Limb (tissue), 2 donors: ENCODE data around the gene SPANXN2.
"Not testable (repeated sequence)": the region's sequence is repeated elsewhere in the genome, so short reads cannot be mapped to it uniquely, and the experiment has no call there.

Experiments used
- DNase-seq, 2 donors: peaks; one replicate each; pipeline ENCODE4 v3.0.0-alpha.2; 2016; ENCODE audit errors: extremely low spot score in 2 of 2

SPANXN2 gene, protein sequence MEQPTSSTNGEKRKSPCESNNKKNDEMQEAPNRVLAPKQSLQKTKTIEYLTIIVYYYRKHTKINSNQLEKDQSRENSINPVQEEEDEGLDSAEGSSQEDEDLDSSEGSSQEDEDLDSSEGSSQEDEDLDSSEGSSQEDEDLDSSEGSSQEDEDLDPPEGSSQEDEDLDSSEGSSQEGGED

DNA sequence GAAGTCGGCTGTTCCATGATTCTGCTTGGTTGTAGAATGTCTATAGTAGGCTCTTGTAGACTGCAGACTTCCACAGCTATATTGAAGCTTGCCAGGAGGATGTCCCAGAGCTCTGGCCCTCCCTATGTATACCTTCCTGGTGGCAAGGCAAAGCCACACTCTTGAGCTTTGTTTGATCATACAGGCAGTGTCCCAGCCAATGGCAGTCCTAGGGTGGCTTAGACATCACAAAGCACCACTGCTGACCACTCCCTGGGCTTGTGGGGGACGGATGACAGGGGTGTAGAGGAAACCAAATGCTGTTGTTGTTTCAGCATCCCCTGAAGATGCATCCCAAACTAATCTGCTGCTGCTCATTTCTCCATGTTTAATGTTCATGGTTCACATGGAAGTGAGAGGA lies at the start of gene SPANXN2:
Gene SPANXN2 (minus strand): TSS at position 101 of the 400 bp plus-strand sequence. CDS start 84 bp downstream, at position 17.
- DNase-seq: not testable (repeated sequence)

GRCh38 chrX:143768976-143769375 lies 48.4 kb upstream of the SPANXN2 start:
- no peak for DNase-seq

- not testable (repeated sequence) for DNase-seq
Measured at GRCh38 chrX:143767789-143768188, 47.2 kb upstream of the SPANXN2 start.

DNA sequence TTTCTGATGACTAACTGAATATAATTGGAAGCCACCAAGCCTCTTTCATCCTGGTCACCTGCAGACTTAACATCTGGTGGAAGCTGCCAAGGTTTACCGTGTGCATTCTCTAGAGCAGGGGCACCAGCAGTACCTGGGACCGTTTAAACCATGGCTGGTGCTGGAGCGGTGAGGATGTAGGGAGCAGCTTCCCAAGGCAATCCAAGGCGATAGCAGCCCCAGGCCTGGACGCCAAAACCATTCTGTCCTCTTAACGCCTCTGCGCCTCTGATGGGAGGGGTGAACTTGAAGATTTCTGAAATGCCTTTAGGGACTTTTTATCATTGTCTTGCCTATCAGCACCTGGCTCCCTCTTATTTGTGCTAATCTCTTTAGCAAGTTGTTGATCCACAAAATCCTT lies 37.3 kb upstream of the SPANXN2 start:
- no peak for DNase-seq

DNA sequence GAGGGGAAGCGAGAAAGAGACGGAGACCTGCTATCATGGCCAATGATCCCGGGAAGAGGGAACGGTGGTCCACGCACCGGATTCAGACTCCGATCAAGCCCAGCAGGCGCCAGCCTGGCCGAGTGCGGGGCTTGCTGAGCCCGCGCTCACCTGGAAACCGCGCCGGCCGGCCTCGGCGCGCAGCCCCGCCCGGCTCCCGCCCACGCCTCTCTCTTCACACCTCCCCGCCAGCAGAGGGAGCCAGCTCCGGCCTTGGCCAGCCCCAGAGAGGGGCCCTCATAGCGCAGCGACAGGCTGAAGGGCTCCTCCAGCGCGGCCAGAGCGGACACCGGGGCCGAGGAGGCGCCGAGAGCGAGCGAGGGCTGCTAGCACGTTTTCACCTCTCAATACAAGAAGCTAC lies 36.8 kb upstream of the SPANXN2 start:
- no peak for DNase-seq

DNA sequence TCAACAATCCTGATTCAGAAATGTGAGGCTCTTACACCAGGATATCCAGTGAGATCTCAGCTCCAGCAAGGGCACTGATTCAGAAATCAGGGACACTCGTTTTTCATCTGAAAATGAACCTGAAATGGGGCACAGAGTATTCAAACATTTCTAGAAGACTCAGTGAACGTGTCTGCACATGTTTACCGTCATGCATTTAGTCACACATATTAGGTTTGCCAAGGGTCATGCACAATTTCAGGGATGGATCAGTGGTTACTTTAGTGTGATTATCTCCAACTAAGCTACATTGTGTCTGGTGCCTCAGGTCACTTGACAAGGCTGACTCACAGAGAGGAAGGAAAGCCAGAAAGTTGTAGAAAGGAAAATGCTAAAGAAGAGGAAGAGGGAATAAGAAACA lies 33.6 kb upstream of the SPANXN2 start:
- DNase-seq: no peak

DNA sequence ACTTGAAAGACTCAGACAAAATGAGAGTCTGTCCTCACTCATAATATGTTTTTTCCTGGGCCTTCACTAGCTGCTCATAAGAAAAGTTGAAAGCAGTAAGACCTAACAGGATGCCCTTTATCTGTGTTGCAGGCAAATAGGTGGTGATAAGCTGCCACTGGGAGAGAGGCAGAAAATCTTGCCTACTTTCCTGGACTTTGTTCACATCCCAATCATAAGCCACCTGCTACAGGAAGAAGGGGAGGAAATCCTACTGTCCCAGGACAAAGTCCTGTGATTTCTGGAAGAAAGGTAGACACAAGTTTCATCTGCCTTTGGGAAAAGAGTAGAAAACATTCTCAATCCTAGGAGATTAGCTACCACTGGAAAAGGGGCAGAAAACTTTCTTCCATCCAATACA lies 13.3 kb upstream of the SPANXN2 start:
- DNase-seq: no peak

DNA sequence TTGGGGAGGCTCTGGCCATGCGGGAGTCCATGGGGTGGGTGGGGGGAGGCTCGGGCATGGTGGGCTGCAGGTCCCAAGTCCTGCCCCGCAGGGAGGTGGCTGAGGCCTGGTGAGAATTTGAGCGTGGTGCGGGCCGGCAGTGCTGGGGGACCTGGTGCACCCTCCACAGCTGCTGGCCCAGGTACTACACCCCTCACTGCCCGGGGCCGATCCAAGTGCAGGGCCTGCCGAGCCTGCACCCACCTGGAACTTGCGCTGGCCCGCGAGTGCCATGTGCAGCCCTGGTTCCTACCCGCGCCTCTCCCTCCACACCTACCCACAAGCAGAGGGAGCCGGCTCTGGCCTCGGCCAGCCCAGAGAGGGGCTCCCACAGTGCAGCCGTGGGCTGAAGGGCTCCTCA lies 5.7 kb upstream of the SPANXN2 start:
- no peak for DNase-seq

GRCh38 chrX:143701460-143701859 lies 19.1 kb downstream of the SPANXN2 start:
- no peak for DNase-seq

DNA sequence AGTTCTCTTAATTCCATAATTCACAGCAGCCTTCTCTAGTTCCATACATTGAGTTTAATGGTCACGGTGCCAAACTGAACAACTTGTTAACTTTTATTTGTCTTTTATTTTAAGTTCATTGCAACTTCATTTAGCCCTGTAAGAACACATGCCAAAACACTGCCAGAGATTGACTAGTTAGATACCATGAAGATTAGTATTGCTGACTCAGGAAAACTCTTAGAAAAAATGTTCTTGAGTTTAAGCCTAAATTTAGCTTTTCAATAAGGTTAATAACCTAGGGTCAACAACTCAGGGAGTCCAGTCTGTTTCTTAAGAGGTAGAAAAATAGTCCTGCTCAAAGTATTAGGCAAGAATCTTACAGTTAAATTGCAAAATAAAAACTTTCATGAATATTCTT lies 25.7 kb downstream of the SPANXN2 start:
- no peak for DNase-seq

DNA sequence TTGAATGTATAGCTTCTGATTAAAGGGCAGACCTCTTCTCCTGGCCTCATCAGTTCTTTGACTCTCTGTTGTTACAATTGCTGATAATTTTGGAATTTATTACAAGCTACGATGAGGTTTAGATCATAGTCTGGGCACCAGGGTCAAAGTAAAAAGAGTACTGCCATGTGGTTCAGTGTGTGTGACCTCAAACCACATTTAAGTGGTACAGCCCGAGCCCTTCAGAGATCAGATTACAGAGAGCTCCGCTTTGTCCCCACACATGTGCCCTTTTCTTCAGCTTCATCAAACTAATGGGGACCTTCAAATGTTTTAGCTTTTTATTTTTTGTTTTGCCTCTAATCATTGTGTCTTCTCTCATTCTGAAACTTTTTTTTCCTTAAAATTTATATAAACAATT lies 37.1 kb downstream of the SPANXN2 start:
- no peak for DNase-seq

DNA sequence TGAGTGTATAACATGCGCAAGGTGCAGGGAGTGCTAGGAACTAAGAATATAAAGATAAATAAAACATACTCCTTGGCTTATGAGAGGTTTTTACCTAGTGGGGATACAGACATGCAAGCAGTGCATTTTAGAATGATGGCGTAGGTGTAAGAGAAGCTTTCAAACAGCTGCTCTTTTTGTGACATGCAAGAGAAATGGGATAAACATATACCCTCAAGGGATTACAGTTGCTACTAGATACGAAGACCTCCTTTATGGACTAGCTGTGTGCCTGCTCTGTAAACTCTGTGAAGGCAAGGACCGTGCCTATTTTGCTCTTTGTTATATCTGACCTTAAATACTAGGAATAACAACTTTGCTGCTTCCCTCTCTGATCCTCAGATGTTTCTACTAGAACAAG lies 45.6 kb downstream of the SPANXN2 start:
- DNase-seq: no peak

DNA sequence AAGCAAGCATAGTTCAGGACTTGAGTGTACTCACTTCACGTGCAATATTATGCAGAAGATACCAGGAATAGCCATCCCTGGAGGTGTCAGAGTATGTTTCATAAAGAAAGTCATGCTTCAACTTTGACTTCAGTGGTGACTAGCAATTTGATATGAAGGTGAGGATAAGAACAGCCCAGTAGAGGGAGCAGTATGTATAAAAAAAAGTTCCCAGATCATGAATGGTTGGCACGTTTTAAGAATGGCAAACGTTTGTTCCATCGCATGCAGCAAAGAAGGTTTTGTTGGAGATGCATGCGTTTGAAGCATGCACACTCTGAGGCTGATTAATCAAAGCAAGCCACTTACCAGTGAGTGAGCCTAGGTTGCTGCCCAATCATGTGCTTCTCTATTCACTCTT lies 51.2 kb downstream of the SPANXN2 start:
- DNase-seq: no peak

DNA sequence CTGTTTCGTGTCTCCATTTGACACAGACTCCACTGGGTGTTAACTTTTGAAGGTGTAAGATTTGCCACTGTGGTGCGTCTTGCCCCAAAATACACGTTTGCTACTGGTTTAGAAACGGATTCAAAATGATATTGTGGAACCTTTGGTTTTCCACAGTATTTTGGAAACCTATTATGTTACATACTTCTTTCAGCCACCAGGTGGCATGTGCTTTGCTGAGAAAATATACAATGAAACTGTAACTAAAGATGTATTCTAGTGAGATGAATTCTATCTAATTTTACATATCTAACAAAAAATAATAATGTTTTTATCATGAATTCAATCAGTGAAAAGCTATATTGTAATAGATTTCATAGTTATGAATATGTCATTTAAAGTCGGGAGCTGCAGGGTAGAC lies 56.2 kb downstream of the SPANXN2 start:
- no peak for DNase-seq

- DNase-seq: no peak
Measured at GRCh38 chrX:143663755-143664154, 56.8 kb downstream of the SPANXN2 start.
